SK-N-SH (cell line): ENCODE results near the gene POLR1C. TPM values are rescaled to one million over a fixed set of nuclear protein-coding genes. Genes with fewer than 3 reads are reported as not detected.

ENCODE experiments used
- CTCF ChIA-PET: fragments of 300-600, 350-600 bp; formaldehyde crosslinking; extraction: SDS; loops from one replicate; lab custom pipeline; 2021; lab: Yijun Ruan, JAX
- POLR2A ChIA-PET: fragments of 350-600 bp; sonication (Branson Sonifier 250); formaldehyde crosslinking; extraction: SDS; loops from one replicate; lab custom pipeline; 2020; ENCODE audit warnings: antibody characterized with exemption, inconsistent platforms; lab: Yijun Ruan, JAX
- DNase-seq: peaks from one replicate; pipeline ENCODE4 v3.0.0; 2012
- H2AFZ ChIP-seq: fragments of 200-600 bp; sonication (generic); 2 replicates; pipeline ENCODE4 v1.8.1; 2016; ENCODE audit warnings: antibody characterized with exemption, mild to moderate bottlenecking, low read depth
- H3F3A ChIP-seq: fragments of 200-600 bp; sonication (generic); replicated peaks from 2 replicates; pipeline ENCODE3; 2016; ENCODE audit warnings: antibody characterized with exemption, mild to moderate bottlenecking; ENCODE audit not compliant: insufficient read depth
- H3K27ac ChIP-seq, 2 experiments: fragments of 200-500 bp in 1 of 2; fragments of 200-600 bp in 1 of 2; sonication (Bioruptor generic) in 1 of 2; sonication (generic), shearing (Covaris generic) in 1 of 2; 2 replicates each; pipeline versions ENCODE4 v1.5.1 to v1.6.1; 2014 to 2016; ENCODE audit warnings: low read depth in 2 of 2, inconsistent platforms in 1 of 2, low read length in 1 of 2, mild to moderate bottlenecking in 1 of 2, mixed read lengths in 1 of 2
- H3K27me3 ChIP-seq: fragments of 200-600 bp; sonication (generic), shearing (Covaris generic); 2 replicates; pipeline ENCODE4 v1.6.1; 2016; ENCODE audit warnings: mixed run types; ENCODE audit not compliant: insufficient read depth
- H3K36me3 ChIP-seq, 2 experiments: fragments of 200-500 bp in 1 of 2; fragments of 200-600 bp in 1 of 2; sonication (Bioruptor generic) in 1 of 2; sonication (generic) in 1 of 2; replicated peaks in 1 of 2; 2 replicates each; pipeline versions ENCODE3 to v1.5.1; 2014 to 2016; ENCODE audit warnings: low read length in 1 of 2, mild to moderate bottlenecking in 1 of 2; ENCODE audit not compliant: insufficient read depth in 2 of 2, control insufficient read depth in 1 of 2
- H3K4me1 ChIP-seq, 2 experiments: fragments of 200-500 bp in 1 of 2; fragments of 200-600 bp in 1 of 2; sonication (Bioruptor generic) in 1 of 2; sonication (generic), shearing (Covaris generic) in 1 of 2; 2 replicates each; pipeline versions ENCODE4 v1.5.1 to v1.6.1; 2014 to 2016; ENCODE audit warnings: low read depth in 1 of 2, low read length in 1 of 2, mixed run types in 1 of 2; ENCODE audit not compliant: insufficient read depth in 2 of 2, control insufficient read depth in 1 of 2
- H3K4me2 ChIP-seq: fragments of 200-600 bp; sonication (generic), shearing (Covaris generic); 2 replicates; pipeline ENCODE4 v1.6.1; 2017; ENCODE audit warnings: mixed run types
- H3K4me3 ChIP-seq, 2 experiments: fragments of 200-500 bp in 1 of 2; fragments of 200-600 bp in 1 of 2; sonication (Bioruptor generic) in 1 of 2; sonication (generic), shearing (Covaris generic) in 1 of 2; 2 replicates each; pipeline versions ENCODE4 v1.5.1 to v1.8.1; 2014 to 2016; ENCODE audit warnings: low read depth in 2 of 2, inconsistent platforms in 1 of 2, low read length in 1 of 2, mild to moderate bottlenecking in 1 of 2, mixed read lengths in 1 of 2, moderate library complexity in 1 of 2
- H3K79me2 ChIP-seq: fragments of 200-600 bp; sonication (generic); 2 replicates; pipeline ENCODE4 v1.8.1; 2017; ENCODE audit warnings: mild to moderate bottlenecking; ENCODE audit not compliant: insufficient read depth
- H3K9ac ChIP-seq: fragments of 200-600 bp; sonication (generic); 2 replicates; pipeline ENCODE4 v1.6.1; 2017; ENCODE audit warnings: mixed run types
- H3K9me2 ChIP-seq: fragments of 200-600 bp; sonication (generic); 2 replicates; pipeline ENCODE4 v1.6.1; 2017; ENCODE audit warnings: mixed run types
- H3K9me3 ChIP-seq: fragments of 200-600 bp; sonication (generic); 2 replicates; pipeline ENCODE4 v1.6.1; 2017; ENCODE audit warnings: mixed run types, mild to moderate bottlenecking, moderate library complexity
- H4K20me1 ChIP-seq: fragments of 200-600 bp; sonication (generic); 2 replicates; pipeline ENCODE4 v1.6.1; 2017; ENCODE audit warnings: mild to moderate bottlenecking, mixed run types; ENCODE audit not compliant: insufficient read depth
- CHD2 ChIP-seq: fragments of 150-350 bp; IDR thresholded peaks from 2 replicates; pipeline ENCODE4 v1.6.1; 2018; ENCODE audit warnings: low read length; ENCODE audit not compliant: partially characterized antibody
- ELF1 ChIP-seq: IDR thresholded peaks from 2 replicates; pipeline ENCODE4 v1.4.0; 2012
- EP300 ChIP-seq, 2 experiments: IDR thresholded peaks; 2 replicates each; pipeline versions ENCODE4 v1.4.0 to v1.6.1; 2012; ENCODE audit warnings: borderline replicate concordance in 1 of 2, low read depth in 1 of 2, low read length in 1 of 2
- FOSL2 ChIP-seq: IDR thresholded peaks from 2 replicates; pipeline ENCODE4 v1.4.0; 2012; ENCODE audit warnings: low read depth, mild to moderate bottlenecking, moderate library complexity, borderline replicate concordance
- FOXJ3 ChIP-seq: sonication (generic); formaldehyde crosslinking; IDR thresholded peaks from 2 replicates; pipeline ENCODE4 v1.5.1; 2020; ENCODE audit warnings: mild to moderate bottlenecking, missing genetic modification reagents
- JUND ChIP-seq: IDR thresholded peaks from 2 replicates; pipeline ENCODE4 v1.4.0; 2012
- MEF2A ChIP-seq: IDR thresholded peaks from 2 replicates; pipeline ENCODE4 v1.4.0; 2012; ENCODE audit warnings: low read depth, borderline replicate concordance
- MXI1 ChIP-seq: IDR thresholded peaks from 2 replicates; pipeline ENCODE4 v1.6.1; 2012; ENCODE audit warnings: mild to moderate bottlenecking, low read depth, low read length, improper control_type of control experiment
- NRF1 ChIP-seq: IDR thresholded peaks from 2 replicates; pipeline ENCODE4 v1.6.1; 2012; ENCODE audit warnings: low read depth, mild to moderate bottlenecking, low read length
- POLR2AphosphoS5 ChIP-seq: IDR thresholded peaks from 2 replicates; pipeline ENCODE4 v1.6.1; 2012; ENCODE audit warnings: low read depth, low read length
- RAD21 ChIP-seq: IDR thresholded peaks from 2 replicates; pipeline ENCODE4 v1.6.1; 2012; ENCODE audit warnings: mild to moderate bottlenecking, low read length
- RXRA ChIP-seq: IDR thresholded peaks from 2 replicates; pipeline ENCODE4 v1.4.0; 2012; ENCODE audit warnings: low read depth, mild to moderate bottlenecking, borderline replicate concordance
- WGBS: methylation state at CpG from one replicate; pipeline ENCODE4 v1.1.6; 2017; ENCODE audit warnings: low lambda C conversion rate; 5-methylcytosine and 5-hydroxymethylcytosine counted together
- polyA plus RNA-seq, 3 experiments: library from polyadenylated mRNA; depleted of rRNA; stranded (reverse); fragments of >200 nt; gene quantifications; 2 replicates each; pipeline ENCODE4 v1.2.3, GENCODE V29; 2012
- TF ChIP-seq, protein P1 (sequence below): IDR thresholded peaks from 2 replicates; pipeline ENCODE4; 2012
- TF ChIP-seq, protein P2 (sequence below): IDR thresholded peaks from 2 replicates; pipeline ENCODE4 v1.4.0; 2012; ENCODE audit warnings: low read depth, borderline replicate concordance
- TF ChIP-seq, protein P3 (sequence below): fragments of 150-350 bp; IDR thresholded peaks from 2 replicates; pipeline ENCODE4 v1.6.1; 2016; ENCODE audit warnings: mild to moderate bottlenecking, low read depth, low read length
- TF ChIP-seq, protein P4 (sequence below): fragments of 200-600 bp; sonication (generic); IDR thresholded peaks from 2 replicates; pipeline ENCODE4 v1.6.1; 2017; ENCODE audit warnings: antibody characterized with exemption, mild to moderate bottlenecking, moderate library complexity

POLR1C gene
- polyA plus RNA-seq, 1 of the 3 experiments (the other 2 are of a cell fraction), result 59.1 TPM

DNA sequence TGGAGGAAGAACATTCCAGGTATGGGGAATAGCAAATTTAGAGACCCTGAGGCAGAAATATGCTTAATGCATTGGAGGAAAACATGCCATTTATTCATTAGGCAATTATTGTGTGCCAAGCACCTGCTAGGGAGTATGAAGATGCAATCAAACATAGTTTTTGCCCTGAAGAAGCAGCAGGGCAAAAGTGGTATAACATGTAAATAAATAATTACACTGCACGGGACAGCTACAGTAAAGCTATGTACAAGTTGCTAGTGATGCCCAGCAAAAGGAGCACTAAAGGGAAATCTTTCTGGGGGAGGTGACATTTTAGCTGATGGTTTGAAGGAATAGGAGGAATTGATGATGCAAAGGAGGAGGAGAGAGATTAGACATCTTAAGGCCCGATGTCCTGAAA is 40.1 kb upstream of the POLR1C start:
- no peaks in the 10 kb centered on the region for H3K27me3 ChIP-seq
- DNase-seq, result no peak
- TF ChIP-seq EP300 (IDR thresholded peaks at IDR 0.05; ENCODE audit: borderline replicate concordance in 1 of 2, low read depth in 1 of 2, low read length in 1 of 2) (no peak), JUND (no peak), MXI1 (no peak), ELF1 (no peak), MEF2A (no peak), FOXJ3 (CRISPR knock-in tag) (no peak), CHD2 (no peak), RAD21 (no peak), POLR2AphosphoS5 (no peak), RXRA (no peak), NRF1 (no peak), FOSL2 (no peak)
- TF ChIP-seq, protein P1, sequence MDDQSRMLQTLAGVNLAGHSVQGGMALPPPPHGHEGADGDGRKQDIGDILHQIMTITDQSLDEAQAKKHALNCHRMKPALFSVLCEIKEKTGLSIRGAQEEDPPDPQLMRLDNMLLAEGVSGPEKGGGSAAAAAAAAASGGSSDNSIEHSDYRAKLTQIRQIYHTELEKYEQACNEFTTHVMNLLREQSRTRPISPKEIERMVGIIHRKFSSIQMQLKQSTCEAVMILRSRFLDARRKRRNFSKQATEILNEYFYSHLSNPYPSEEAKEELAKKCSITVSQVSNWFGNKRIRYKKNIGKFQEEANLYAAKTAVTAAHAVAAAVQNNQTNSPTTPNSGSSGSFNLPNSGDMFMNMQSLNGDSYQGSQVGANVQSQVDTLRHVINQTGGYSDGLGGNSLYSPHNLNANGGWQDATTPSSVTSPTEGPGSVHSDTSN, result no peak
- TF ChIP-seq, protein P2, sequence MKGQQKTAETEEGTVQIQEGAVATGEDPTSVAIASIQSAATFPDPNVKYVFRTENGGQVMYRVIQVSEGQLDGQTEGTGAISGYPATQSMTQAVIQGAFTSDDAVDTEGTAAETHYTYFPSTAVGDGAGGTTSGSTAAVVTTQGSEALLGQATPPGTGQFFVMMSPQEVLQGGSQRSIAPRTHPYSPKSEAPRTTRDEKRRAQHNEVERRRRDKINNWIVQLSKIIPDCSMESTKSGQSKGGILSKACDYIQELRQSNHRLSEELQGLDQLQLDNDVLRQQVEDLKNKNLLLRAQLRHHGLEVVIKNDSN, result no peak
- TF ChIP-seq, protein P3, sequence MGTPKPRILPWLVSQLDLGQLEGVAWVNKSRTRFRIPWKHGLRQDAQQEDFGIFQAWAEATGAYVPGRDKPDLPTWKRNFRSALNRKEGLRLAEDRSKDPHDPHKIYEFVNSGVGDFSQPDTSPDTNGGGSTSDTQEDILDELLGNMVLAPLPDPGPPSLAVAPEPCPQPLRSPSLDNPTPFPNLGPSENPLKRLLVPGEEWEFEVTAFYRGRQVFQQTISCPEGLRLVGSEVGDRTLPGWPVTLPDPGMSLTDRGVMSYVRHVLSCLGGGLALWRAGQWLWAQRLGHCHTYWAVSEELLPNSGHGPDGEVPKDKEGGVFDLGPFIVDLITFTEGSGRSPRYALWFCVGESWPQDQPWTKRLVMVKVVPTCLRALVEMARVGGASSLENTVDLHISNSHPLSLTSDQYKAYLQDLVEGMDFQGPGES, result no peak
- TF ChIP-seq, protein P4, sequence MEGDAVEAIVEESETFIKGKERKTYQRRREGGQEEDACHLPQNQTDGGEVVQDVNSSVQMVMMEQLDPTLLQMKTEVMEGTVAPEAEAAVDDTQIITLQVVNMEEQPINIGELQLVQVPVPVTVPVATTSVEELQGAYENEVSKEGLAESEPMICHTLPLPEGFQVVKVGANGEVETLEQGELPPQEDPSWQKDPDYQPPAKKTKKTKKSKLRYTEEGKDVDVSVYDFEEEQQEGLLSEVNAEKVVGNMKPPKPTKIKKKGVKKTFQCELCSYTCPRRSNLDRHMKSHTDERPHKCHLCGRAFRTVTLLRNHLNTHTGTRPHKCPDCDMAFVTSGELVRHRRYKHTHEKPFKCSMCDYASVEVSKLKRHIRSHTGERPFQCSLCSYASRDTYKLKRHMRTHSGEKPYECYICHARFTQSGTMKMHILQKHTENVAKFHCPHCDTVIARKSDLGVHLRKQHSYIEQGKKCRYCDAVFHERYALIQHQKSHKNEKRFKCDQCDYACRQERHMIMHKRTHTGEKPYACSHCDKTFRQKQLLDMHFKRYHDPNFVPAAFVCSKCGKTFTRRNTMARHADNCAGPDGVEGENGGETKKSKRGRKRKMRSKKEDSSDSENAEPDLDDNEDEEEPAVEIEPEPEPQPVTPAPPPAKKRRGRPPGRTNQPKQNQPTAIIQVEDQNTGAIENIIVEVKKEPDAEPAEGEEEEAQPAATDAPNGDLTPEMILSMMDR, result no peak
- peaks cover 10 to 15% of the 10 kb centered on the region in 2 experiments; a peak in 3 of 4 replicates for H3K4me1 ChIP-seq
- WGBS, result 2% methylated on average over 2 of the region's 2 CpGs
- no peaks in the 10 kb centered on the region for H4K20me1 ChIP-seq
- no peaks in the 10 kb centered on the region for H3K9me2 ChIP-seq
- peaks cover 38% of the 10 kb centered on the region for H3K79me2 ChIP-seq
- ChIA-PET POLR2A (interaction anchor here (0.8 to 1.5 kb wide), 7 partner anchors 13 to 39 kb away, joined by 3 to 7 read pairs (median 4); no protein-coding TSS in a partner anchor), CTCF (interaction anchor here (1.1 to 3.9 kb wide), 7 partner anchors 13 to 30 kb away, joined by 3 to 23 read pairs (median 5); partner anchors contain the start of gene DLK2)
- H3K9me3 ChIP-seq, result no peaks in the 10 kb centered on the region
- peak overlapping the region; percentile 35 to 62; a peak in 3 of 4 replicates for H3K27ac ChIP-seq
- no peaks in the 10 kb centered on the region for H3F3A ChIP-seq
- 0 out of 2 replicates have a peak overlapping the region, but pooled peaks have one; percentile 79 for H3K9ac ChIP-seq
- peak overlapping the region; percentile 77 for H3K4me2 ChIP-seq
- peak overlapping the region; percentile 92 for H2AFZ ChIP-seq
- peak overlapping the region; percentile 60 to 65 for H3K4me3 ChIP-seq
- peaks cover 0 to 2% of the 10 kb centered on the region in 2 experiments for H3K36me3 ChIP-seq
